H1 (cell line): Measurements from ENCODE around the gene SLC2A13. TPM values are rescaled to one million over a fixed set of nuclear protein-coding genes. Genes with fewer than 3 reads are reported as not detected.

Experiments used
- ASH2L ChIP-seq: fragments of 200-600, 300-600 bp; sonication (generic); IDR thresholded peaks from one replicate; pipeline ENCODE4 v1.7.1; 2017; ENCODE audit warnings: low read length
- CEBPB ChIP-seq: IDR thresholded peaks from 2 replicates; pipeline ENCODE4 v1.6.1; 2012; ENCODE audit warnings: low read depth, low read length
- EGR1 ChIP-seq: IDR thresholded peaks from 2 replicates; pipeline ENCODE4 v1.6.1; 2011; ENCODE audit warnings: low read depth, low read length, borderline replicate concordance
- GTF2F1 ChIP-seq: IDR thresholded peaks from 2 replicates; pipeline ENCODE4 v1.6.1; 2012; ENCODE audit warnings: low read depth, low read length, improper control_type of control experiment, borderline replicate concordance
- YY1 ChIP-seq: IDR thresholded peaks from 2 replicates; pipeline ENCODE4 v1.6.1; 2011; ENCODE audit warnings: low read depth, mild to moderate bottlenecking, low read length
- polyA plus RNA-seq, 7 experiments: library from polyadenylated mRNA; depleted of rRNA in 3 of 7; stranded (reverse) in 5 of 7; unstranded in 2 of 7; fragments of >200 nt in 5 of 7; fragments of 200-250 nt in 2 of 7; gene quantifications; 1 replicate in 5 of 7; 2 replicates in 1 of 7; 4 replicates in 1 of 7; pipeline versions ENCODE4 v1.2.1 to v1.2.3, GENCODE V29; 2011 to 2013; ENCODE audit warnings: missing spikeins in 2 of 7, mixed read lengths in 2 of 7
- total RNA-seq: library from RNA; stranded (reverse); fragmentation: NEBNext Ultra II Directional; extraction: Animal tissue kit (Norgen Biotek cat#: 25700); gene quantifications from 2 replicates; pipeline ENCODE4 v1.2.1, GENCODE V29; 2021
- TF ChIP-seq, protein P1 (sequence below): IDR thresholded peaks from 2 replicates; pipeline ENCODE4 v1.6.1; 2012; ENCODE audit warnings: low read length, inconsistent platforms

SLC2A13 gene
- total and polyA plus RNA-seq, 2 of the 8 experiments (the other 6 are each of a cell fraction or from before 2014, with no cell fraction given) = 2.8 to 9.6 TPM

DNA sequence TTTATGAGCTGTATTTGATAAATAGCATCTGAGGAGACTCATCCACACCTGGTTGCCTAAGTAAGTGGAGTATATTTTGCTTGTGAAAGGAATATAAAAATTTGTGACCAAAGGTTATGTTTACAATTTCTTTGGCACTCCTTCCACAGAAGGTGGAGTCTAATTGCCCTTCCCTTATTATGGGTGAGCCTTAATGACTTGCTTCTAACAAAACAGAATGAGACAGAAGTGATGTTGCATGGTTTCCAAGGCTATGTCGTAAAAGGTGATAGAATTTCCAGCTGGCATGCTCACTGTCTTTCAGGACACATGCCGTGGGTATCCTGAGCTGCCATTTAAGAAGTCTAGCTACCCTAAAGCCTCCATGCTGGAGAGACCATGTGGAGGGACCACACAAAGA, 369.5 kb downstream of the SLC2A13 start (continued):
- no peak for TF ChIP-seq EGR1
- TF ChIP-seq YY1 = no peak
- TF ChIP-seq CEBPB = no peak
- TF ChIP-seq GTF2F1 = no peak
- no peak for TF ChIP-seq ASH2L
- TF ChIP-seq, protein P1, sequence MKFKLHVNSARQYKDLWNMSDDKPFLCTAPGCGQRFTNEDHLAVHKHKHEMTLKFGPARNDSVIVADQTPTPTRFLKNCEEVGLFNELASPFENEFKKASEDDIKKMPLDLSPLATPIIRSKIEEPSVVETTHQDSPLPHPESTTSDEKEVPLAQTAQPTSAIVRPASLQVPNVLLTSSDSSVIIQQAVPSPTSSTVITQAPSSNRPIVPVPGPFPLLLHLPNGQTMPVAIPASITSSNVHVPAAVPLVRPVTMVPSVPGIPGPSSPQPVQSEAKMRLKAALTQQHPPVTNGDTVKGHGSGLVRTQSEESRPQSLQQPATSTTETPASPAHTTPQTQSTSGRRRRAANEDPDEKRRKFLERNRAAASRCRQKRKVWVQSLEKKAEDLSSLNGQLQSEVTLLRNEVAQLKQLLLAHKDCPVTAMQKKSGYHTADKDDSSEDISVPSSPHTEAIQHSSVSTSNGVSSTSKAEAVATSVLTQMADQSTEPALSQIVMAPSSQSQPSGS = no peak
- TF ChIP-seq, all 59 proteins: peak for 0
